HG02885 (cell line): ENCODE measurements around the gene CCDC3.

ENCODE experiments used
- ATAC-seq: cut with Tn5 transposase; IDR thresholded peaks from one replicate; pipeline ENCODE4 v1.9.1; 2021; ENCODE audit warnings: mild to moderate bottlenecking; ENCODE audit not compliant: unreplicated experiment, poor library complexity

Gene CCDC3

DNA sequence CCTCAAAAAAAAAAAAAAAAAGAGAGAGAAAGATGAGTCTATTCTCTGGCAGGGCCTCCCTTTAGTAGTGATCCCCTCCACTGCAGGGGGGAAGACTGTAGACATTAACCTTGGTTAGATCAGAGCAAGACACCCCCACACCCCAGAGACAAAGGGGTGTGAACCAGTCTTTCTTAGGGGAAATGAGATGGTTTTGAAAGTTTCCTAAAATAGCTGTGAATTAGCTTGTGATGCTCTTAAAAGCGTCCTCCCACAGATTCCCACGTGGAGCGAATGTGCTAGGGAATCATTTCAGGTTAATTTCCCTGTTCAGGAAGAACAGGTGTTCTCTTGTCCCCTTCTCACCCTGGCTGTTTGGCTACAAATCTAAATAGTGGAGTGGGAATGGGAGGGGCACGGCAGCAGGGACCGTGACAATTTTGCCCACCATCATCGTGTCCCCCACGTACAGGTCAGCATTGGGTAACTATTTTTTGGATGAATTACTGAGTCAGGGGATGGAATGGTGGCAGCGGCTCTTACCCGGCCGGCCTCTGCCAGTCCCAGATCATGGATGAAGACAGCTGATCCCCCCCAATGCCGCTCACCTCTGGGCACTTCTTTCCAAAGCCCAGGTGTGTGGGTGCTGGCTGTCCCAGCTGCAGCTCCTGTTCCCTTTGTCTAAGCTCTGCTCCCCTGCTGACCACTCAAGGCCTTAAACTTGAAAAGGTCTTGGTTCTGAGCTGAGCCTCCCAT is 152.9 kb downstream of the CCDC3 start:
- ATAC-seq: no peak

DNA sequence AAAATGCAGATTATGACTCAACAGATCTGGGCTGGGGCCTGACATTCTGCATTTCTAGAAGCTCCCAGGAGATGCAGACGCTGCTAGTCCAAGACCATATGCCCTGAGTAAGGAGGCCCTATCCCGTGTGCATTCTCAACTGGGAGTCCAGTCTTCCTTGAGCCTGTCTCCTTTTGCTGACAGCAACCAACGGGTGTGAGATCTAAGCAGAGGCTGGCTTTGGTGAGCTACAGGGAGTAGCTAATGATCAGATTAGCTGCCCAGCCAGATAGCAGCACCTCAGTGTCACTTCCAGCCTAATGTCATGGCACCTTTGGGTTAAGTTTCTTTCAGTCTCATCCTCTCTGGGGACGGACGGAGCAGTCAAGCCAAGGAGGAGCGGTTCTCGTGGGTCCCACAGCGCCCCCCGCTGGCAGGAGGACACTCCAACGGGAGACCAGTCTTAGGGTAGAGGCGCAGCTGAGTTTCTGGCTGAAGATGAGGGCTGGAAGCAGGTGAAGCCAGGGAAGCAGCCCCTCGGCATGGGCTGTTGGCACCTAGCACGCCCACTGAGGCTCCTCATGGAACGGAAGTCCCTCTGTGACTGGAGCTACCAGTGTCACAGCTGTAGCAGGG is 154.0 kb downstream of the CCDC3 start:
- no peak for ATAC-seq

DNA sequence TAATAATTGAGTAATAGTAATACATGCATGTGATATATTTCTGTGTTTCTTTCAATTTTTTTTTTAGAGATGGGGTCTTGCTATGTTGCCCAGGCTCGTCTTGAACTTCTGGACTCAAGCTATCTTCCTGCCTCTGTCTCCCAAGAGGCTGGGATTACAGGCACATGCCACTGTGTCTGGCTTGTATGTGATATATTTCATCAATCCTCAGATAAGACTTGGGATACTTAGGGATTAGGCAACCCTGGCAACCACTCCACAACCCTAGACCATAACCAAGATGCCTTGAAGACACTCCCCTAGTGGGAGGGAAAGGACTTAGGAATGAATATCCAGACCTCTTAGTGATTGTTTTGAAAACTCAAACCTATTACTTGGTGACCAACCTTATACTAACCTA is 154.8 kb downstream of the CCDC3 start:
- ATAC-seq: no peak
